Lung (tissue), 12 donors: Measurements from ENCODE around the gene CHPF2. TPM values are rescaled to one million over a fixed set of nuclear protein-coding genes. Genes with fewer than 3 reads are reported as not detected.

ENCODE experiments used
- ATAC-seq: fragments of 200-7000 bp; cut with Tn5 transposase; one replicate; pipeline ENCODE4 v1.9.1; 2020; ENCODE audit warnings: moderate number of reproducible peaks; ENCODE audit not compliant: insufficient read depth, low FRiP score
- DNase-seq, 3 donors: peaks; one replicate each; pipeline ENCODE4 v3.0.0-alpha.2; 2013 to 2017
- H3K27ac ChIP-seq, 2 donors: one replicate each; pipeline ENCODE4 v1.5.1; 2013; ENCODE audit warnings: mild to moderate bottlenecking in 2 of 2, moderate library complexity in 2 of 2, control low read depth in 1 of 2, inconsistent platforms in 1 of 2, low read depth in 1 of 2, low read length in 1 of 2
- H3K27me3 ChIP-seq, 3 donors: one replicate each; pipeline ENCODE4 v1.5.1; 2013; ENCODE audit warnings: low read length in 2 of 3; ENCODE audit not compliant: control insufficient read depth in 3 of 3, insufficient read depth in 3 of 3
- H3K36me3 ChIP-seq, 4 donors: one replicate each; pipeline ENCODE4 v1.5.1; 2013; ENCODE audit warnings: low read length in 4 of 4, mild to moderate bottlenecking in 1 of 4, moderate library complexity in 1 of 4; ENCODE audit not compliant: control insufficient read depth in 4 of 4, insufficient read depth in 4 of 4
- H3K4me1 ChIP-seq, 5 donors: one replicate each; pipeline ENCODE4 v1.5.1; 2013; ENCODE audit warnings: low read length in 5 of 5, mild to moderate bottlenecking in 2 of 5, moderate library complexity in 1 of 5; ENCODE audit not compliant: control insufficient read depth in 5 of 5, insufficient read depth in 5 of 5
- H3K4me3 ChIP-seq: one replicate; pipeline ENCODE4 v1.5.1; 2013; ENCODE audit warnings: mild to moderate bottlenecking, control low read depth, moderate library complexity
- H3K9ac ChIP-seq, 2 donors: one replicate each; pipeline ENCODE4 v1.5.1; 2013; ENCODE audit warnings: low read length in 2 of 2, control low read depth in 1 of 2; ENCODE audit not compliant: insufficient read depth in 1 of 2
- H3K9me3 ChIP-seq, 4 donors: one replicate each; pipeline ENCODE4 v1.5.1; 2013; ENCODE audit warnings: low read length in 3 of 4, mild to moderate bottlenecking in 1 of 4, moderate library complexity in 1 of 4; ENCODE audit not compliant: control insufficient read depth in 4 of 4, insufficient read depth in 3 of 4
- WGBS, 2 donors: extraction: QIAGEN DNeasy Blood & Tissue Kit; methylation state at CpG; one replicate each; pipeline ENCODE4 v1.1.7; 2013; 5-methylcytosine and 5-hydroxymethylcytosine counted together
- polyA plus RNA-seq, 2 donors: library from polyadenylated mRNA; stranded (reverse); fragments of 200-250 nt; gene quantifications; one replicate each; pipeline ENCODE4 v1.2.1, GENCODE V29; 2013
- total RNA-seq, 2 donors: library from RNA; depleted of rRNA in 1 of 2; stranded (reverse); fragments of >200 nt in 1 of 2; gene quantifications; one replicate each; pipeline ENCODE4 v1.2.1, GENCODE V29; 2014 to 2021
- TF ChIP-seq, protein P1 (sequence below): IDR thresholded peaks from 2 replicates; pipeline ENCODE4 v1.5.1; 2012; ENCODE audit warnings: mild to moderate bottlenecking; ENCODE audit errors: control extremely low read depth, extremely low read depth
- donor health status: control.
- donor health status: control.
- donor health status: Bipolar disorder and iron deficiency.
- donor health status: healthy.
- donor health status: DM: yes; HTN: yes; CAD: no.

The CHPF2 gene
- total and polyA plus RNA-seq, 4 donors: 23.3 to 54.0 (median 35.0) TPM

DNA sequence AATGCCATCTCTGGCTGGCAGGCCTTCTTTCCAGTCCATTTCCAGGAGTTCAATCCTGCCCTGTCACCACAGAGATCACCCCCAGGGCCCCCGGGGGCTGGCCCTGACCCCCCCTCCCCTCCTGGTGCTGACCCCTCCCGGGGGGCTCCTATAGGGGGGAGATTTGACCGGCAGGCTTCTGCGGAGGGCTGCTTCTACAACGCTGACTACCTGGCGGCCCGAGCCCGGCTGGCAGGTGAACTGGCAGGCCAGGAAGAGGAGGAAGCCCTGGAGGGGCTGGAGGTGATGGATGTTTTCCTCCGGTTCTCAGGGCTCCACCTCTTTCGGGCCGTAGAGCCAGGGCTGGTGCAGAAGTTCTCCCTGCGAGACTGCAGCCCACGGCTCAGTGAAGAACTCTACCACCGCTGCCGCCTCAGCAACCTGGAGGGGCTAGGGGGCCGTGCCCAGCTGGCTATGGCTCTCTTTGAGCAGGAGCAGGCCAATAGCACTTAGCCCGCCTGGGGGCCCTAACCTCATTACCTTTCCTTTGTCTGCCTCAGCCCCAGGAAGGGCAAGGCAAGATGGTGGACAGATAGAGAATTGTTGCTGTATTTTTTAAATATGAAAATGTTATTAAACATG is 6.0 kb downstream of the CHPF2 start:
- H3K9ac ChIP-seq: no peak overlapping the region
- H3K27ac ChIP-seq: no peak overlapping the region
- no peak for DNase-seq
- peaks cover 5 to 64% (median 21%) of the 10 kb centered on the region in 4 donors for H3K36me3 ChIP-seq
- TF ChIP-seq, protein P1, sequence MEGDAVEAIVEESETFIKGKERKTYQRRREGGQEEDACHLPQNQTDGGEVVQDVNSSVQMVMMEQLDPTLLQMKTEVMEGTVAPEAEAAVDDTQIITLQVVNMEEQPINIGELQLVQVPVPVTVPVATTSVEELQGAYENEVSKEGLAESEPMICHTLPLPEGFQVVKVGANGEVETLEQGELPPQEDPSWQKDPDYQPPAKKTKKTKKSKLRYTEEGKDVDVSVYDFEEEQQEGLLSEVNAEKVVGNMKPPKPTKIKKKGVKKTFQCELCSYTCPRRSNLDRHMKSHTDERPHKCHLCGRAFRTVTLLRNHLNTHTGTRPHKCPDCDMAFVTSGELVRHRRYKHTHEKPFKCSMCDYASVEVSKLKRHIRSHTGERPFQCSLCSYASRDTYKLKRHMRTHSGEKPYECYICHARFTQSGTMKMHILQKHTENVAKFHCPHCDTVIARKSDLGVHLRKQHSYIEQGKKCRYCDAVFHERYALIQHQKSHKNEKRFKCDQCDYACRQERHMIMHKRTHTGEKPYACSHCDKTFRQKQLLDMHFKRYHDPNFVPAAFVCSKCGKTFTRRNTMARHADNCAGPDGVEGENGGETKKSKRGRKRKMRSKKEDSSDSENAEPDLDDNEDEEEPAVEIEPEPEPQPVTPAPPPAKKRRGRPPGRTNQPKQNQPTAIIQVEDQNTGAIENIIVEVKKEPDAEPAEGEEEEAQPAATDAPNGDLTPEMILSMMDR: no peak
- peaks cover 0 to 7% (median 1%) of the 10 kb centered on the region in 5 donors for H3K4me1 ChIP-seq
- no peak overlapping the region for H3K4me3 ChIP-seq
- ATAC-seq: no peak
- WGBS, 2 donors: 78% methylated on average over 17 of the region's 17 CpGs
- no peaks in the 10 kb centered on the region for H3K9me3 ChIP-seq
- no peaks in the 10 kb centered on the region for H3K27me3 ChIP-seq

DNA sequence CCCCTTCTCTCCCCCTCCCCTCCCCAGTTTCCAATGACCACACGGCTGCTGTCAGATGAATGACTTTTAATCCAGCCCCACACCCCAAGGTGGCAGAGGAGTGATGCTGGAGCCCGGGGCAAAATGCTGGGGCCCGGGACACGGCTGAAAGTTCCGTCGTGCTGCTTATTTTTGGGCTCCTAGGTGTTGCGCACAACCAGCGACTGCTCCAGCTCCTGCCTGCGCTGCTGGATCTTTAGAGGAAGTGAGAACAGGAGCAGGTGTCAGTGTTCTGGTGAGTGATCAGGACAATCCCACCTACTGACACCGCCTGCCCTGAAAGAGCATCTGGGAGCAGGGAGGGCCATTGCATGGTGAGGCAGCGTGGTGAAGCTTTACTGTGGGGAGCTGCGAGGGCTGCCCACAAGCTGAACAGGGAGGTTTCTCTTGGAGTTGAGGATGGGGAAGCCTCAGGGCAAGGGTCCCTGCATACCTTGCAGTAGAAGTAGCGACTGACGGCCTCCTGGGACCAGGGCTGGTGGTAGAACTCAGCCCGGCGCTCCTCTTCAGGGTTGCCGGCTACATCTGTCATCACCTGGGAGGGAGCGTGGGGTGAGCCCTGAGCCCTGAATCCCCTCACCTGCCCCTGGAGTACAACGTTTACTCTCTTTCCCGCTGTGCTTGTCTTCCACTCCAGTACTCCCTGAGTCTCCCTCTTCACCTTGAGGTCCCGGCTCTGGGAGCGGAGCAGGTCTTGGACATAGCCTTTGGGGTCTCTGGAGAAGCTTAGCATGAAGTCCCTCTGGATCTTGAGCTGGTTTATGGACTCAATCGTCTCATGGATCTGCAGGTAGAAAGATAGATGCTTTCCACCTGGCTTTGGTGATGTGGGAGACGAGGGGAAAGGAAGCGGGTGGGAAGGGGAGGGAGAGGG is 6.9 kb downstream of the CHPF2 start:
- TF ChIP-seq, protein P1: no peak
- no peak for DNase-seq
- Histone ChIP-seq H3K9ac (no peak overlapping the region), H3K27me3 (no peaks in the 10 kb centered on the region), H3K27ac (no peak overlapping the region), H3K4me3 (no peak overlapping the region), H3K36me3 (peaks cover 5 to 61% (median 21%) of the 10 kb centered on the region in 4 donors), H3K4me1 (peaks cover 0 to 5% (median 0%) of the 10 kb centered on the region in 5 donors), H3K9me3 (no peaks in the 10 kb centered on the region)
- ATAC-seq: no peak
- 88 to 90% methylated on average over 25 of the region's 25 CpGs for WGBS, 2 donors

DNA sequence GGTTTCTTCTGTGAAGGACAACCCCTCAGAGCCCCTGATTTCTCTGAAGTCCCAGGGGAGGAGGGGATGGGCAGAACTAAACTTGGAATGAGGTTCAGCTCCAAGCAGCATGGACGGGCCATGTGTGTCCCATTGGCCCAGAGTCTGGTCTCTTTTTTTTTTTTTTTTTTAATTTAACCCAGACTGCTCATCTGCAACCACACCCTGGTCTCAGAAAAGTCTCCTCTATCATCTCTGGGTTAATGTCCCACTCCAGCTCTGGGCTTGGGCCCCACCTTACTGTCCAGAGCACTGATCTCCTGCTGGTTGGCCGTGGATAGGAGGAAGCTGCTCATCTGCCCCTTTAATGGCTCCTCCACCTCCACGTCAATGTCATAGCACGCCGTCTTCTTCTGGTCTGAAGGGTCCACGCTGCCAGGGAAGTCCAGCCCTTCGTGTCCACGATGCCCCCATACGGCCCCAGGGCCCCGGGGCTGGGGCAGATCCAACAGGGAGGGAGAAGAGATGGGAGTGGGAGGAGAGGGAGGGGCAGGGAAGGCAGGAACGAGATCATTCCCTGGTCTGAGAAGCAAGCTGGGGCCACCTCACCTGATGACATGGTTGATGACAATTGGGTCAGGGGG is 7.7 kb downstream of the CHPF2 start:
- H3K9ac ChIP-seq: no peak overlapping the region
- H3K4me3 ChIP-seq: no peak overlapping the region
- H3K4me1 ChIP-seq: peaks cover 0 to 11% (median 2%) of the 10 kb centered on the region in 5 donors
- peaks cover 0 to 2% (median 0%) of the 10 kb centered on the region in 3 donors for H3K27me3 ChIP-seq
- no peaks in the 10 kb centered on the region for H3K9me3 ChIP-seq
- TF ChIP-seq, protein P1: no peak
- ATAC-seq: no peak
- no peak for DNase-seq
- 71 to 82% methylated on average over 11 of the region's 11 CpGs for WGBS, 2 donors
- no peak overlapping the region for H3K27ac ChIP-seq
- peaks cover 5 to 60% (median 21%) of the 10 kb centered on the region in 4 donors for H3K36me3 ChIP-seq
